H9 (cell line): ENCODE data around the gene TP53BP2. TPM values are rescaled to one million over a fixed set of nuclear protein-coding genes. Genes with fewer than 3 reads are reported as not detected.

Experiments used
- DNase-seq: peaks from one replicate; pipeline ENCODE4 v3.0.0-alpha.2; 2017
- H2AFZ ChIP-seq: one replicate; pipeline ENCODE4 v1.6.1; 2013; ENCODE audit warnings: mild to moderate bottlenecking, low read length, control low read depth, moderate library complexity
- H2AK5ac ChIP-seq: 2 replicates; pipeline ENCODE4 v1.6.1; 2013; ENCODE audit warnings: low read length, control low read depth, mixed read lengths; ENCODE audit not compliant: insufficient read length
- H2BK120ac ChIP-seq: one replicate; pipeline ENCODE4 v1.6.1; 2013; ENCODE audit warnings: low read depth, mild to moderate bottlenecking, low read length, control low read depth, inconsistent platforms; ENCODE audit not compliant: poor library complexity, severe bottlenecking
- H2BK12ac ChIP-seq: 2 replicates; pipeline ENCODE4 v1.6.1; 2013; ENCODE audit warnings: low read length, control low read depth, mixed read lengths, low read depth; ENCODE audit not compliant: insufficient read length
- H2BK15ac ChIP-seq: 2 replicates; pipeline ENCODE4 v1.6.1; 2013; ENCODE audit warnings: low read depth, low read length, control low read depth
- H2BK20ac ChIP-seq: one replicate; pipeline ENCODE4 v1.6.1; 2013; ENCODE audit warnings: low read depth, mild to moderate bottlenecking, low read length, control low read depth, inconsistent platforms; ENCODE audit not compliant: poor library complexity, severe bottlenecking
- H2BK5ac ChIP-seq: 2 replicates; pipeline ENCODE4 v1.6.1; 2013; ENCODE audit warnings: low read length, control low read depth, mixed read lengths; ENCODE audit not compliant: insufficient read length
- H3K14ac ChIP-seq: 2 replicates; pipeline ENCODE4 v1.6.1; 2013; ENCODE audit warnings: low read length, control low read depth; ENCODE audit not compliant: insufficient read depth
- H3K18ac ChIP-seq: 2 replicates; pipeline ENCODE4 v1.6.1; 2013; ENCODE audit warnings: low read depth, mild to moderate bottlenecking, mixed read lengths, low read length, control low read depth; ENCODE audit not compliant: insufficient read length
- H3K23ac ChIP-seq: 2 replicates; pipeline ENCODE4 v1.6.1; 2013; ENCODE audit warnings: low read length, control low read depth, mixed read lengths, low read depth; ENCODE audit not compliant: insufficient read length
- H3K23me2 ChIP-seq: 2 replicates; pipeline ENCODE4 v1.6.1; 2013; ENCODE audit warnings: low read depth, mild to moderate bottlenecking, mixed read lengths, low read length, control low read depth; ENCODE audit not compliant: insufficient read length, poor library complexity, severe bottlenecking
- H3K27ac ChIP-seq: 2 replicates; pipeline ENCODE4 v1.5.1; 2013; ENCODE audit warnings: low read length, control low read depth, mixed read lengths, low read depth; ENCODE audit not compliant: insufficient read length
- H3K27me3 ChIP-seq: 2 replicates; pipeline ENCODE4 v1.6.1; 2013; ENCODE audit warnings: low read length, control low read depth, inconsistent platforms; ENCODE audit not compliant: insufficient read depth
- H3K4ac ChIP-seq: 2 replicates; pipeline ENCODE4 v1.6.1; 2013; ENCODE audit warnings: low read depth, mild to moderate bottlenecking, control low read depth, inconsistent platforms, low read length, moderate library complexity
- H3K4me1 ChIP-seq: 2 replicates; pipeline ENCODE4 v1.6.1; 2013; ENCODE audit warnings: low read length, control low read depth, inconsistent platforms; ENCODE audit not compliant: insufficient read depth
- H3K4me2 ChIP-seq: 2 replicates; pipeline ENCODE4 v1.6.1; 2013; ENCODE audit warnings: low read length, control low read depth, mixed read lengths; ENCODE audit not compliant: insufficient read length, insufficient read depth
- H3K56ac ChIP-seq: 2 replicates; pipeline ENCODE4 v1.6.1; 2013; ENCODE audit warnings: low read depth, mild to moderate bottlenecking, mixed read lengths, low read length, control low read depth; ENCODE audit not compliant: insufficient read length
- H3K79me1 ChIP-seq: 2 replicates; pipeline ENCODE4 v1.6.1; 2013; ENCODE audit warnings: low read depth, mild to moderate bottlenecking, moderate library complexity, low read length, control low read depth, inconsistent platforms; ENCODE audit not compliant: insufficient read depth, poor library complexity, severe bottlenecking
- H3K79me2 ChIP-seq: 2 replicates; pipeline ENCODE4 v1.6.1; 2013; ENCODE audit warnings: low read length, control low read depth, inconsistent platforms; ENCODE audit not compliant: insufficient read depth
- H3K9ac ChIP-seq: 2 replicates; pipeline ENCODE4 v1.6.1; 2013; ENCODE audit warnings: low read length, control low read depth, mixed read lengths; ENCODE audit not compliant: insufficient read length; ENCODE audit errors: extremely low read depth
- H3K9me3 ChIP-seq: one replicate; pipeline ENCODE4 v1.6.1; 2013; ENCODE audit warnings: low read depth, low read length, inconsistent platforms; ENCODE audit not compliant: control insufficient read depth
- H3T11ph ChIP-seq: one replicate; pipeline ENCODE4 v1.6.1; 2013; ENCODE audit warnings: mild to moderate bottlenecking, low read length, control low read depth, inconsistent platforms
- H4K20me1 ChIP-seq: one replicate; pipeline ENCODE4 v1.6.1; 2013; ENCODE audit not compliant: control insufficient read depth, insufficient read length, insufficient read depth
- H4K5ac ChIP-seq: 2 replicates; pipeline ENCODE4 v1.6.1; 2013; ENCODE audit warnings: low read depth, mild to moderate bottlenecking, mixed read lengths, low read length, control low read depth; ENCODE audit not compliant: insufficient read length
- H4K8ac ChIP-seq: replicated peaks from 2 replicates; pipeline ENCODE4 v1.6.1; 2013; ENCODE audit warnings: low read length, control low read depth, mixed read lengths, low read depth; ENCODE audit not compliant: insufficient read length
- H4K91ac ChIP-seq: 2 replicates; pipeline ENCODE4 v1.6.1; 2013; ENCODE audit warnings: low read depth, mild to moderate bottlenecking, moderate library complexity, mixed read lengths, low read length, control low read depth; ENCODE audit not compliant: insufficient read length
- H3K27ac Mint-ChIP-seq, 3 experiments: 2 replicates in 2 of 3; 3 replicates in 1 of 3; pipeline ENCODE4 v1.8.0; 2020 to 2021; ENCODE audit warnings: mixed read lengths in 3 of 3, mild to moderate bottlenecking in 1 of 3, moderate library complexity in 1 of 3
- H3K27me3 Mint-ChIP-seq: 2 replicates; pipeline ENCODE4 v1.8.0; 2021; ENCODE audit warnings: low read depth, mild to moderate bottlenecking, moderate library complexity, mixed read lengths
- H3K36me3 Mint-ChIP-seq, 3 experiments: 2 replicates in 2 of 3; 3 replicates in 1 of 3; pipeline ENCODE4 v1.8.0; 2020 to 2021; ENCODE audit warnings: low read depth in 3 of 3, mixed read lengths in 3 of 3; ENCODE audit not compliant: insufficient read depth in 1 of 3
- H3K4me1 Mint-ChIP-seq, 2 experiments: 2 replicates each; pipeline ENCODE4 v1.8.0; 2020; ENCODE audit warnings: mixed read lengths in 2 of 2
- H3K4me3 Mint-ChIP-seq, 2 experiments: 2 replicates in 1 of 2; 3 replicates in 1 of 2; pipeline ENCODE4 v1.8.0; 2020 to 2021; ENCODE audit warnings: mild to moderate bottlenecking in 2 of 2, mixed read lengths in 2 of 2, moderate library complexity in 1 of 2
- H3K9me3 Mint-ChIP-seq, 2 experiments: 2 replicates in 1 of 2; 3 replicates in 1 of 2; pipeline ENCODE4 v1.8.0; 2020; ENCODE audit warnings: mild to moderate bottlenecking in 2 of 2, mixed read lengths in 2 of 2, moderate library complexity in 1 of 2
- WGBS: extraction: QIAGEN DNeasy Blood & Tissue Kit; methylation state at CpG from one replicate; pipeline ENCODE4 v1.1.7; 2013; ENCODE audit warnings: missing lambda C conversion rate, low lambda C conversion rate, mixed read lengths; ENCODE audit not compliant: insufficient read length; ENCODE audit errors: extremely low coverage; 5-methylcytosine and 5-hydroxymethylcytosine counted together
- total RNA-seq: library from RNA; stranded (reverse); gene quantifications from 2 replicates; pipeline ENCODE4 v1.2.1, GENCODE V29; 2021
- TF ChIP-seq, protein P1 (sequence below): fragments of 200-600 bp; sonication (generic); conservative IDR thresholded peaks from 3 replicates; pipeline ENCODE4 v1.8.0; 2021; ENCODE audit warnings: antibody characterized with exemption, mild to moderate bottlenecking

Gene TP53BP2
- total RNA-seq, 1 experiment from 2014 or later, result 49.7 TPM

DNA sequence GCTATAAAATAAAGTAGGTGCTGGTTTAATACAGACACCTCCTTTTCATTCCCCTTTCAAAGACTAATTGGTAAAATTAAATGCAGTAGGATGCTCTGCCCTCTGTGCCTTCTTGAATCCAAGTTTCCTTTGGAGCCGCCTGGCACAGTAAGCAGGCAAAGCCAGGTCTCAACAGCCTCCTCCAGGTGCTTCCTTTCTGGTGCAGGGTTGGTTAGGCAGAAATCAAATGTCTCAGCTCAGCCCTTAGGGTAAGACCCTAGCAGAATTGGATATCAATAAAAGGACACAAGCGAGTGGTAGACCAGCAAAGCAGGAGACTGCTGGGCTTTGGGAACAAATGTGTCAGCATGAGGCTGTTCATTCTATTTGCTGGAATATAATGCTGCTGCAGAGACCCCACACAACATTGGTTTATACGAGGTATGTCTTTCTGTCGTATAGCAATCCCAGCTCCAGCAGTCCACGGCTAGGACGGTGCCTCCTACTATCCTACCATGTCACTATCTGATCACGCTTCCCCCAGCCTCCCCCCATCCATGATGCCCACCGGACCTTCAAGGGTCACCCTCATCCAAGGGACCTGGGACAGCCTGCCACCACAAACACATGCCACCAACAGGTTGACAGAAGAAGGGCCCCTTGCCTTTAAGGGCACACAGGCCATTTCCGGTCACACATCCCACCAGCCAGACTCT, 75.0 kb downstream of the TP53BP2 start:
- H3K23ac ChIP-seq, result no peak overlapping the region
- H3K79me1 ChIP-seq, result no peaks in the 10 kb centered on the region
- H2BK15ac ChIP-seq, result no peak overlapping the region
- no peak overlapping the region for H3K56ac ChIP-seq
- H4K91ac ChIP-seq, result no peak overlapping the region
- no peak overlapping the region for H2AFZ ChIP-seq
- peaks cover 3 to 4% of the 10 kb centered on the region in 2 experiments; a peak in 3 of 5 replicates for H3K9me3 Mint-ChIP-seq
- H3K4me2 ChIP-seq, result no peak overlapping the region
- H2BK20ac ChIP-seq, result no peak overlapping the region
- TF ChIP-seq, protein P1, sequence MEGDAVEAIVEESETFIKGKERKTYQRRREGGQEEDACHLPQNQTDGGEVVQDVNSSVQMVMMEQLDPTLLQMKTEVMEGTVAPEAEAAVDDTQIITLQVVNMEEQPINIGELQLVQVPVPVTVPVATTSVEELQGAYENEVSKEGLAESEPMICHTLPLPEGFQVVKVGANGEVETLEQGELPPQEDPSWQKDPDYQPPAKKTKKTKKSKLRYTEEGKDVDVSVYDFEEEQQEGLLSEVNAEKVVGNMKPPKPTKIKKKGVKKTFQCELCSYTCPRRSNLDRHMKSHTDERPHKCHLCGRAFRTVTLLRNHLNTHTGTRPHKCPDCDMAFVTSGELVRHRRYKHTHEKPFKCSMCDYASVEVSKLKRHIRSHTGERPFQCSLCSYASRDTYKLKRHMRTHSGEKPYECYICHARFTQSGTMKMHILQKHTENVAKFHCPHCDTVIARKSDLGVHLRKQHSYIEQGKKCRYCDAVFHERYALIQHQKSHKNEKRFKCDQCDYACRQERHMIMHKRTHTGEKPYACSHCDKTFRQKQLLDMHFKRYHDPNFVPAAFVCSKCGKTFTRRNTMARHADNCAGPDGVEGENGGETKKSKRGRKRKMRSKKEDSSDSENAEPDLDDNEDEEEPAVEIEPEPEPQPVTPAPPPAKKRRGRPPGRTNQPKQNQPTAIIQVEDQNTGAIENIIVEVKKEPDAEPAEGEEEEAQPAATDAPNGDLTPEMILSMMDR, result no peak
- H3K9me3 ChIP-seq, result no peaks in the 10 kb centered on the region
- no peaks in the 10 kb centered on the region for H3K27me3 ChIP-seq
- no peak overlapping the region for H3K4ac ChIP-seq
- H3K4me1 Mint-ChIP-seq, result peaks cover 13 to 14% of the 10 kb centered on the region in 2 experiments
- peaks cover 21 to 55% (median 44%) of the 10 kb centered on the region in 3 experiments for H3K36me3 Mint-ChIP-seq
- no peak overlapping the region for H4K5ac ChIP-seq
- H2AK5ac ChIP-seq, result no peak overlapping the region
- DNase-seq, result peak; percentile 24
- H3K14ac ChIP-seq, result no peak overlapping the region
- no CpG with 5 or more reads among the region's 9 CpGs for WGBS
- no peaks in the 10 kb centered on the region for H3K27me3 Mint-ChIP-seq
- no peak overlapping the region for H2BK5ac ChIP-seq
- no peak overlapping the region for H2BK120ac ChIP-seq
- no peak overlapping the region for H3K18ac ChIP-seq
- no peak overlapping the region for H3K9ac ChIP-seq
- no peaks in the 10 kb centered on the region; the same call in 1 of the 2 replicates for H3K4me1 ChIP-seq
- no peak overlapping the region for H3T11ph ChIP-seq
- H3K27ac ChIP-seq, result no peak overlapping the region
- H3K23me2 ChIP-seq, result peaks cover 3% of the 10 kb centered on the region
- peak overlapping the region in 2 of 3 experiments; percentile 20 to 58; a peak in 1 of 7 replicates for H3K27ac Mint-ChIP-seq
- no peak overlapping the region for H2BK12ac ChIP-seq
- no peak overlapping the region for H4K8ac ChIP-seq
- no peaks in the 10 kb centered on the region for H3K79me2 ChIP-seq
- H4K20me1 ChIP-seq, result no peaks in the 10 kb centered on the region
- no peak overlapping the region for H3K4me3 Mint-ChIP-seq
